Astrocyte (in vitro differentiated cells and primary cell): ENCODE results near the gene ZBTB8B. TPM values are rescaled to one million over a fixed set of nuclear protein-coding genes. Genes with fewer than 3 reads are reported as not detected.
A peak's percentile ranks its signal among the peaks of the same experiment; 100 is the strongest.
"Not testable (repeated sequence)": the region's sequence is repeated elsewhere in the genome, so short reads cannot be mapped to it uniquely, and the experiment has no call there.

Experiments used
- DNase-seq: peaks from one replicate; pipeline ENCODE4 v3.0.0-alpha.2; 2010; ENCODE audit warnings: low read depth
- FAIRE-seq: peaks from 2 replicates; lab custom pipeline; 2011; peaks lifted over from hg19 to GRCh38; lab: Jason Lieb, UNC
- H2AFZ ChIP-seq: 2 replicates; pipeline ENCODE4 v1.6.0; 2012; ENCODE audit warnings: low read depth, low read length, inconsistent platforms
- H3K27ac ChIP-seq: 2 replicates; pipeline ENCODE4 v1.5.1; 2011; ENCODE audit warnings: low read depth, low read length, inconsistent platforms
- H3K27me3 ChIP-seq: 2 replicates; pipeline ENCODE4 v1.6.0; 2011; ENCODE audit warnings: low read length, inconsistent platforms; ENCODE audit not compliant: insufficient read depth
- H3K36me3 ChIP-seq: 2 replicates; pipeline ENCODE4 v1.5.1; 2011; ENCODE audit warnings: low read length, inconsistent platforms; ENCODE audit not compliant: insufficient read depth
- H3K4me1 ChIP-seq: 2 replicates; pipeline ENCODE4 v1.5.1; 2011; ENCODE audit warnings: low read length, inconsistent platforms; ENCODE audit not compliant: insufficient read depth
- H3K4me2 ChIP-seq: 2 replicates; pipeline ENCODE4 v1.6.0; 2012; ENCODE audit warnings: low read length, inconsistent platforms
- H3K4me3 ChIP-seq: 2 replicates; pipeline ENCODE4 v1.5.1; 2011; ENCODE audit warnings: low read depth, mild to moderate bottlenecking, low read length, inconsistent platforms; ENCODE audit not compliant: insufficient read depth
- H3K79me2 ChIP-seq: 2 replicates; pipeline ENCODE4 v1.6.0; 2012; ENCODE audit warnings: mild to moderate bottlenecking, low read length, inconsistent platforms; ENCODE audit not compliant: insufficient read depth
- H3K9ac ChIP-seq: 2 replicates; pipeline ENCODE4 v1.6.0; 2012; ENCODE audit warnings: mild to moderate bottlenecking, low read length, inconsistent platforms
- H3K9me3 ChIP-seq: 2 replicates; pipeline ENCODE4 v1.5.1; 2012; ENCODE audit warnings: low read depth, mild to moderate bottlenecking, low read length, inconsistent platforms; ENCODE audit not compliant: insufficient read depth
- H4K20me1 ChIP-seq: 2 replicates; pipeline ENCODE4 v1.6.0; 2012; ENCODE audit warnings: low read length, inconsistent platforms; ENCODE audit not compliant: insufficient read depth
- H3K27ac Mint-ChIP-seq: one replicate; pipeline ENCODE4 v1.8.0; 2021; ENCODE audit warnings: mild to moderate bottlenecking, mixed read lengths; ENCODE audit not compliant: unreplicated experiment
- H3K27me3 Mint-ChIP-seq: one replicate; pipeline ENCODE4 v1.8.0; 2021; ENCODE audit warnings: low read depth, mixed read lengths; ENCODE audit not compliant: unreplicated experiment
- H3K36me3 Mint-ChIP-seq: one replicate; pipeline ENCODE4 v1.8.0; 2021; ENCODE audit warnings: low read depth, mixed read lengths; ENCODE audit not compliant: unreplicated experiment
- H3K4me1 Mint-ChIP-seq: one replicate; pipeline ENCODE4 v1.8.0; 2021; ENCODE audit warnings: low read depth, mixed read lengths; ENCODE audit not compliant: unreplicated experiment
- H3K4me3 Mint-ChIP-seq: one replicate; pipeline ENCODE4 v1.8.0; 2021; ENCODE audit warnings: mild to moderate bottlenecking, moderate library complexity, mixed read lengths; ENCODE audit not compliant: unreplicated experiment
- H3K9me3 Mint-ChIP-seq: one replicate; pipeline ENCODE4 v1.8.0; 2021; ENCODE audit warnings: mild to moderate bottlenecking, mixed read lengths; ENCODE audit not compliant: unreplicated experiment
- EZH2 ChIP-seq: IDR thresholded peaks from 2 replicates; pipeline ENCODE4 v1.6.1; 2012; ENCODE audit warnings: mild to moderate bottlenecking, low read length, inconsistent platforms; ENCODE audit not compliant: insufficient read depth
- total RNA-seq: library from RNA; stranded (reverse); gene quantifications from 2 replicates; pipeline ENCODE4 v1.2.1, GENCODE V29; 2021
- TF ChIP-seq, protein P1 (sequence below): IDR thresholded peaks from 2 replicates; pipeline ENCODE4 v1.5.1; 2011; ENCODE audit warnings: low read depth, mild to moderate bottlenecking, inconsistent platforms, low read length, moderate library complexity; ENCODE audit not compliant: insufficient read depth

The ZBTB8B gene
- total RNA-seq, 1 donor from 2014 or later, result 0.18 TPM

DNA sequence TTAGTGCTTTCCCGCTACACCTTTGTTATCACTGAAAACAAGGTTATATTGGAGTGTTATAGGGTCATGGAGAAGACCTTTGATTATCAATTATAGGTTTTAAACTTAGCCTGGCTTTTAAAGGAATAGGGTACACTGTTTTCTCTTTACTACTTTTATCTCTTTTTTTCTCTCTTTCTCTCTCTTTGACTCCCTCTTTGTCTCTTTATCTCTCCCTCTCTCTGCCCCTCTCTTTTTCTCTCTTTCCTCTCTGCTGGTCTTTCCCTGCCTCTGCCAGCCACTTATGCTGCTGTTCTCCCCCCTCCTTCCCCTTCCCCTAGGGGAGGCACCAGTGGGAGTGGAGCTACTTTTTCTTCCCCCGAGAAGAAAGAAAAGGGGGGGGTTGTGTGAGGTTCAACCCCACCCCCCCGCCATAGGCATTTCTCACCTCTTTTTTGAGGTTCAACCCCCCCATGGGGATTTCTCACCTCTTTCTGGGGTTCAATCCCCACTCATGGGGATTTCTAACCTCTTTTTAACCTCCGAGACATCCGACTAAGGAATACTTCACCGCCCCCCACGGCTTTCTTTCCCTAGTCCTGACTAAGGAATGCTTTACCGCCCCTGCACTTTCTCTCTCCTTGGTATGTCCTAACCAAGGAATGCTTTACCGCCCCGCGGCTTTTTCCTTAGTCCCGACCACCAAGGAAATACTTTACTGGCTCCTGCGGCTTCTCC is 17.2 kb upstream of the ZBTB8B start:
- DNase-seq (peak; percentile 94), FAIRE-seq (no peak)
- Histone ChIP-seq H3K4me2 (peak overlapping the region; percentile 83), H4K20me1 (no peaks in the 10 kb centered on the region), H2AFZ (no peak overlapping the region), H3K79me2 (no peaks in the 10 kb centered on the region), H3K27me3 (no peaks in the 10 kb centered on the region), H3K4me3 (peak overlapping the region; percentile 25), H3K9ac (peak overlapping the region; percentile 67), H3K4me1 (no peaks in the 10 kb centered on the region), H3K36me3 (no peaks in the 10 kb centered on the region), H3K9me3 (peaks cover 3% of the 10 kb centered on the region), H3K27ac (peak overlapping the region; percentile 13)
- peak overlapping the region; percentile 41 for H3K4me3 Mint-ChIP-seq
- peak overlapping the region; percentile 89 for H3K27ac Mint-ChIP-seq
- peaks cover 8% of the 10 kb centered on the region for H3K4me1 Mint-ChIP-seq
- peaks cover 5% of the 10 kb centered on the region for H3K36me3 Mint-ChIP-seq
- peaks cover 13% of the 10 kb centered on the region for H3K9me3 Mint-ChIP-seq
- TF ChIP-seq, protein P1, sequence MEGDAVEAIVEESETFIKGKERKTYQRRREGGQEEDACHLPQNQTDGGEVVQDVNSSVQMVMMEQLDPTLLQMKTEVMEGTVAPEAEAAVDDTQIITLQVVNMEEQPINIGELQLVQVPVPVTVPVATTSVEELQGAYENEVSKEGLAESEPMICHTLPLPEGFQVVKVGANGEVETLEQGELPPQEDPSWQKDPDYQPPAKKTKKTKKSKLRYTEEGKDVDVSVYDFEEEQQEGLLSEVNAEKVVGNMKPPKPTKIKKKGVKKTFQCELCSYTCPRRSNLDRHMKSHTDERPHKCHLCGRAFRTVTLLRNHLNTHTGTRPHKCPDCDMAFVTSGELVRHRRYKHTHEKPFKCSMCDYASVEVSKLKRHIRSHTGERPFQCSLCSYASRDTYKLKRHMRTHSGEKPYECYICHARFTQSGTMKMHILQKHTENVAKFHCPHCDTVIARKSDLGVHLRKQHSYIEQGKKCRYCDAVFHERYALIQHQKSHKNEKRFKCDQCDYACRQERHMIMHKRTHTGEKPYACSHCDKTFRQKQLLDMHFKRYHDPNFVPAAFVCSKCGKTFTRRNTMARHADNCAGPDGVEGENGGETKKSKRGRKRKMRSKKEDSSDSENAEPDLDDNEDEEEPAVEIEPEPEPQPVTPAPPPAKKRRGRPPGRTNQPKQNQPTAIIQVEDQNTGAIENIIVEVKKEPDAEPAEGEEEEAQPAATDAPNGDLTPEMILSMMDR, result no peak
- no peak for TF ChIP-seq EZH2
- peaks cover 8% of the 10 kb centered on the region for H3K27me3 Mint-ChIP-seq

DNA sequence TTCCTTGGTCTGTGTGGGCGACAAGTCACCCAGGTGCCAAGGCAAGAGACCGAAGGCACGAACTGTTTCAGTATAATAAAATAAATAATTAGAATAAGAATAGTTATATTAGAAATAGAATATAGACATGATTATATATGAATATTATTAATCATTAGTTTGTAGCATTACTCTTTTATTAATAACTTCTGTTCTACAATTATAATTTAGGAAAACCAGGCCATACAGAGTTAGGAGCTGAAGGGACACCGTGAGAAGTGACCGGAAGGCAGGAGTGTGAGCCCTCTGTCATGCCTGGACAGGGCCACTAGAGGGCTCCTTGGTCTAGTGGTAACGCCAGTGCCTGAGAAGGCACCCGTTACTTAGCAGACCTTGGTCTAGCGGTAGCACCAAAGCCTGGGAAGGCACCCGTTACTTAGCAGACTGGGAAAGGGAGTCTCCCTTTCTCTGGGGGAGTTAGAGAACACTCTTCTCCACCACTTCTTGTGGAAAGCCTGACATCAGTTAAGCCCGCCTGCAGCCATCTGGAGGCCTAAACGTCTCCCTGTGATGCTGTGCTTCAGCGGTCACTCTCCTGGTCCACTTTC is 16.6 kb upstream of the ZBTB8B start:
- H3K9me3 Mint-ChIP-seq, result peaks cover 13% of the 10 kb centered on the region
- not testable (repeated sequence) for H3K27me3 Mint-ChIP-seq, H4K20me1 ChIP-seq, H3K4me1 ChIP-seq, H3K4me3 Mint-ChIP-seq, H3K36me3 Mint-ChIP-seq, H3K27me3 ChIP-seq, H3K4me3 ChIP-seq, H3K79me2 ChIP-seq, H3K4me1 Mint-ChIP-seq, H3K9me3 ChIP-seq, H3K36me3 ChIP-seq
- Histone ChIP-seq H3K4me2 (peak overlapping the region; percentile 83), H3K9ac (peak overlapping the region; percentile 67), H3K27ac (peak overlapping the region; percentile 13), H2AFZ (peak overlapping the region; percentile 20)
- FAIRE-seq (peak; percentile 72), DNase-seq (peak; percentile 61)
- TF ChIP-seq, protein P1, result peak; percentile 61
- peak overlapping the region; percentile 89 for H3K27ac Mint-ChIP-seq
